HepG2 (cell line): ENCODE data around the gene WDR91. TPM values are rescaled to one million over a fixed set of nuclear protein-coding genes. Genes with fewer than 3 reads are reported as not detected.
A peak's percentile ranks its signal among the peaks of the same experiment; 100 is the strongest.

Experiments
- FOSL2 ChIP-seq: sonication (generic); formaldehyde crosslinking; IDR thresholded peaks from 2 replicates; pipeline ENCODE4 v1.4.0; 2020; ENCODE audit warnings: missing genetic modification reagents
- GPBP1L1 ChIP-seq: sonication (generic); formaldehyde crosslinking; IDR thresholded peaks from 2 replicates; pipeline ENCODE4 v1.5.0; 2020; ENCODE audit warnings: mild to moderate bottlenecking, missing genetic modification reagents
- MTF2 ChIP-seq: sonication (generic); formaldehyde crosslinking; IDR thresholded peaks from 2 replicates; pipeline ENCODE4 v1.5.0; 2020; ENCODE audit warnings: missing genetic modification reagents, borderline replicate concordance
- PAWR ChIP-seq: sonication (generic); formaldehyde crosslinking; IDR thresholded peaks from 2 replicates; pipeline ENCODE4 v1.4.0; 2020; ENCODE audit warnings: missing genetic modification reagents, mild to moderate bottlenecking, borderline replicate concordance
- SIX4 ChIP-seq: sonication (generic); formaldehyde crosslinking; IDR thresholded peaks from 2 replicates; pipeline ENCODE4 v1.4.0; 2020; ENCODE audit warnings: missing genetic modification reagents
- TEF ChIP-seq: sonication (generic); formaldehyde crosslinking; IDR thresholded peaks from 2 replicates; pipeline ENCODE4 v1.5.0; 2020; ENCODE audit warnings: missing genetic modification reagents
- YEATS4 ChIP-seq: sonication (generic); formaldehyde crosslinking; IDR thresholded peaks from 2 replicates; pipeline ENCODE4 v1.4.0; 2020; ENCODE audit warnings: missing genetic modification reagents, borderline replicate concordance
- ZNF329 ChIP-seq: sonication (generic); formaldehyde crosslinking; IDR thresholded peaks from 2 replicates; pipeline ENCODE4 v1.9.0; 2021; ENCODE audit warnings: low read depth, mild to moderate bottlenecking, missing genetic modification reagents
- ZNF570 ChIP-seq: sonication (generic); formaldehyde crosslinking; IDR thresholded peaks from 2 replicates; pipeline ENCODE4 v1.4.0; 2020; ENCODE audit warnings: mild to moderate bottlenecking, missing genetic modification reagents, borderline replicate concordance
- ZNF883 ChIP-seq: sonication (generic); formaldehyde crosslinking; IDR thresholded peaks from 2 replicates; pipeline ENCODE4 v1.5.1; 2020; ENCODE audit warnings: mild to moderate bottlenecking, missing genetic modification reagents; ENCODE audit errors: not compliant biosample characterization
- polyA plus RNA-seq, 8 experiments: library from polyadenylated mRNA; depleted of rRNA in 3 of 8; stranded (reverse) in 7 of 8; unstranded in 1 of 8; fragments of >200 nt; fragmentation: Illumina TruSeq in 4 of 8; extraction: Trizol in 4 of 8; gene quantifications; 2 replicates each; pipeline versions ENCODE4 v1.2.1 to v1.2.3, GENCODE V29; 2011 to 2016; ENCODE audit warnings: low read depth in 4 of 8, missing spikeins in 1 of 8, mixed read lengths in 1 of 8; ENCODE audit not compliant: insufficient read depth in 1 of 8
- total RNA-seq, 5 experiments: library from RNA; depleted of rRNA; stranded (reverse); fragments of >200 nt; fragmentation: Illumina TruSeq; extraction: Trizol; gene quantifications; 2 replicates each; pipeline ENCODE4 v1.2.3, GENCODE V29; 2016; ENCODE audit warnings: low read depth in 1 of 5
- TF ChIP-seq, protein P1 (sequence below): sonication (generic); formaldehyde crosslinking; IDR thresholded peaks from 2 replicates; pipeline ENCODE4 v1.5.1; 2020; ENCODE audit warnings: mild to moderate bottlenecking, missing genetic modification reagents
- TF ChIP-seq, protein P2 (sequence below): sonication (generic); formaldehyde crosslinking; IDR thresholded peaks from 2 replicates; pipeline ENCODE4 v1.4.0; 2020; ENCODE audit warnings: missing genetic modification reagents, mild to moderate bottlenecking, borderline replicate concordance
- TF ChIP-seq, protein P3 (sequence below): sonication (generic); formaldehyde crosslinking; IDR thresholded peaks from 2 replicates; pipeline ENCODE4 v1.4.0; 2020; ENCODE audit warnings: missing genetic modification reagents, borderline replicate concordance
- TF ChIP-seq, protein P4 (sequence below): sonication (generic); formaldehyde crosslinking; IDR thresholded peaks from 2 replicates; pipeline ENCODE4 v1.5.0; 2020; ENCODE audit warnings: missing genetic modification reagents

The WDR91 gene
- total and polyA plus RNA-seq, 2 of the 13 experiments (the other 11 are each of a cell fraction or from before 2014, with no cell fraction given) = 11.6 to 12.1 TPM

- TF ChIP-seq, protein P1, sequence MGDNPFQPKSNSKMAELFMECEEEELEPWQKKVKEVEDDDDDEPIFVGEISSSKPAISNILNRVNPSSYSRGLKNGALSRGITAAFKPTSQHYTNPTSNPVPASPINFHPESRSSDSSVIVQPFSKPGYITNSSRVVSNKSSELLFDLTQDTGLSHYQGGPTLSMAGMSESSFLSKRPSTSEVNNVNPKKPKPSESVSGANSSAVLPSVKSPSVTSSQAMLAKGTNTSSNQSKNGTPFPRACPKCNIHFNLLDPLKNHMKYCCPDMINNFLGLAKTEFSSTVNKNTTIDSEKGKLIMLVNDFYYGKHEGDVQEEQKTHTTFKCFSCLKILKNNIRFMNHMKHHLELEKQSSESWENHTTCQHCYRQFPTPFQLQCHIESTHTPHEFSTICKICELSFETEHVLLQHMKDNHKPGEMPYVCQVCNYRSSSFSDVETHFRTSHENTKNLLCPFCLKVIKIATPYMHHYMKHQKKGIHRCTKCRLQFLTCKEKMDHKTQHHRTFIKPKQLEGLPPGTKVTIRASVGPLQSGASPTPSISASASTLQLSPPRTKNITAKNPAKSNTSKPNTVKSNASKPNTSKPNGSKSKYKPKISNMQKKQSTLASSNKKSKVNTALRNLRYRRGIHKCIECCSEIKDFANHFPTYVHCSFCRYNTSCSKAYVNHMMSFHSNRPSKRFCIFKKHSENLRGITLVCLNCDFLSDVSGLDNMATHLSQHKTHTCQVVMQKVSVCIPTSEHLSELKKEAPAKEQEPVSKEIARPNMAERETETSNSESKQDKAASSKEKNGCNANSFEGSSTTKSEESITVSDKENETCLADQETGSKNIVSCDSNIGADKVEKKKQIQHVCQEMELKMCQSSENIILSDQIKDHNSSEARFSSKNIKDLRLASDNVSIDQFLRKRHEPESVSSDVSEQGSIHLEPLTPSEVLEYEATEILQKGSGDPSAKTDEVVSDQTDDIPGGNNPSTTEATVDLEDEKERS (CRISPR knock-in tag) = peak; percentile 44; the same call in 1 of the 2 replicates
- TF ChIP-seq ZNF329 (CRISPR knock-in tag) = no peak
- TF ChIP-seq YEATS4 (CRISPR knock-in tag) = peak; percentile 80; the same call in 1 of the 2 replicates
- TF ChIP-seq MTF2 = peak; percentile 89; the same call in 1 of the 2 replicates
- peak; percentile 23; the same call in 1 of the 2 replicates for TF ChIP-seq SIX4
- TF ChIP-seq, protein P2, sequence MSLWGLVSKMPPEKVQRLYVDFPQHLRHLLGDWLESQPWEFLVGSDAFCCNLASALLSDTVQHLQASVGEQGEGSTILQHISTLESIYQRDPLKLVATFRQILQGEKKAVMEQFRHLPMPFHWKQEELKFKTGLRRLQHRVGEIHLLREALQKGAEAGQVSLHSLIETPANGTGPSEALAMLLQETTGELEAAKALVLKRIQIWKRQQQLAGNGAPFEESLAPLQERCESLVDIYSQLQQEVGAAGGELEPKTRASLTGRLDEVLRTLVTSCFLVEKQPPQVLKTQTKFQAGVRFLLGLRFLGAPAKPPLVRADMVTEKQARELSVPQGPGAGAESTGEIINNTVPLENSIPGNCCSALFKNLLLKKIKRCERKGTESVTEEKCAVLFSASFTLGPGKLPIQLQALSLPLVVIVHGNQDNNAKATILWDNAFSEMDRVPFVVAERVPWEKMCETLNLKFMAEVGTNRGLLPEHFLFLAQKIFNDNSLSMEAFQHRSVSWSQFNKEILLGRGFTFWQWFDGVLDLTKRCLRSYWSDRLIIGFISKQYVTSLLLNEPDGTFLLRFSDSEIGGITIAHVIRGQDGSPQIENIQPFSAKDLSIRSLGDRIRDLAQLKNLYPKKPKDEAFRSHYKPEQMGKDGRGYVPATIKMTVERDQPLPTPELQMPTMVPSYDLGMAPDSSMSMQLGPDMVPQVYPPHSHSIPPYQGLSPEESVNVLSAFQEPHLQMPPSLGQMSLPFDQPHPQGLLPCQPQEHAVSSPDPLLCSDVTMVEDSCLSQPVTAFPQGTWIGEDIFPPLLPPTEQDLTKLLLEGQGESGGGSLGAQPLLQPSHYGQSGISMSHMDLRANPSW = no peak; the same call in 1 of the 2 replicates
- 0 out of 2 replicates have a peak, but pooled peaks have one; percentile 23 for TF ChIP-seq PAWR (CRISPR knock-in tag)
- TF ChIP-seq, protein P3, sequence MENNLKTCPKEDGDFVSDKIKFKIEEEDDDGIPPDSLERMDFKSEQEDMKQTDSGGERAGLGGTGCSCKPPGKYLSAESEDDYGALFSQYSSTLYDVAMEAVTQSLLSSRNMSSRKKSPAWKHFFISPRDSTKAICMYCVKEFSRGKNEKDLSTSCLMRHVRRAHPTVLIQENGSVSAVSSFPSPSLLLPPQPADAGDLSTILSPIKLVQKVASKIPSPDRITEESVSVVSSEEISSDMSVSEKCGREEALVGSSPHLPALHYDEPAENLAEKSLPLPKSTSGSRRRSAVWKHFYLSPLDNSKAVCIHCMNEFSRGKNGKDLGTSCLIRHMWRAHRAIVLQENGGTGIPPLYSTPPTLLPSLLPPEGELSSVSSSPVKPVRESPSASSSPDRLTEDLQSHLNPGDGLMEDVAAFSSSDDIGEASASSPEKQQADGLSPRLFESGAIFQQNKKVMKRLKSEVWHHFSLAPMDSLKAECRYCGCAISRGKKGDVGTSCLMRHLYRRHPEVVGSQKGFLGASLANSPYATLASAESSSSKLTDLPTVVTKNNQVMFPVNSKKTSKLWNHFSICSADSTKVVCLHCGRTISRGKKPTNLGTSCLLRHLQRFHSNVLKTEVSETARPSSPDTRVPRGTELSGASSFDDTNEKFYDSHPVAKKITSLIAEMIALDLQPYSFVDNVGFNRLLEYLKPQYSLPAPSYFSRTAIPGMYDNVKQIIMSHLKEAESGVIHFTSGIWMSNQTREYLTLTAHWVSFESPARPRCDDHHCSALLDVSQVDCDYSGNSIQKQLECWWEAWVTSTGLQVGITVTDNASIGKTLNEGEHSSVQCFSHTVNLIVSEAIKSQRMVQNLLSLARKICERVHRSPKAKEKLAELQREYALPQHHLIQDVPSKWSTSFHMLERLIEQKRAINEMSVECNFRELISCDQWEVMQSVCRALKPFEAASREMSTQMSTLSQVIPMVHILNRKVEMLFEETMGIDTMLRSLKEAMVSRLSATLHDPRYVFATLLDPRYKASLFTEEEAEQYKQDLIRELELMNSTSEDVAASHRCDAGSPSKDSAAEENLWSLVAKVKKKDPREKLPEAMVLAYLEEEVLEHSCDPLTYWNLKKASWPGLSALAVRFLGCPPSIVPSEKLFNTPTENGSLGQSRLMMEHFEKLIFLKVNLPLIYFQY (CRISPR knock-in tag) = no peak
- peak; percentile 15; the same call in 1 of the 2 replicates for TF ChIP-seq FOSL2 (CRISPR knock-in tag)
- TF ChIP-seq, protein P4, sequence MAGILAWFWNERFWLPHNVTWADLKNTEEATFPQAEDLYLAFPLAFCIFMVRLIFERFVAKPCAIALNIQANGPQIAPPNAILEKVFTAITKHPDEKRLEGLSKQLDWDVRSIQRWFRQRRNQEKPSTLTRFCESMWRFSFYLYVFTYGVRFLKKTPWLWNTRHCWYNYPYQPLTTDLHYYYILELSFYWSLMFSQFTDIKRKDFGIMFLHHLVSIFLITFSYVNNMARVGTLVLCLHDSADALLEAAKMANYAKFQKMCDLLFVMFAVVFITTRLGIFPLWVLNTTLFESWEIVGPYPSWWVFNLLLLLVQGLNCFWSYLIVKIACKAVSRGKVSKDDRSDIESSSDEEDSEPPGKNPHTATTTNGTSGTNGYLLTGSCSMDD (CRISPR knock-in tag) = no peak
- no peak; the same call in 1 of the 2 replicates for TF ChIP-seq TEF (CRISPR knock-in tag)
- no peak for TF ChIP-seq GPBP1L1
- peak; percentile 61; the same call in 1 of the 2 replicates for TF ChIP-seq ZNF570 (CRISPR knock-in tag)
- peak; percentile 95 for TF ChIP-seq ZNF883 (CRISPR knock-in tag)
These were observed 40.9 kb downstream of the WDR91 start, which contains the start of gene CYREN (continued) for GRCh38 chr7:135170274-135170997.
